Vagina (tissue), 2 donors: ENCODE results near the gene DCTN1.

Source experiments
- CTCF ChIP-seq, 3 experiments: fragments of 450-650 bp in 2 of 3; fragments of 200-600 bp in 1 of 3; sonication (generic) in 1 of 3; IDR thresholded peaks; one replicate each; pipeline ENCODE4 v1.5.1; 2017 to 2019; ENCODE audit warnings: antibody characterized with exemption in 3 of 3, mild to moderate bottlenecking in 2 of 3, moderate library complexity in 2 of 3
- POLR2A ChIP-seq, 2 donors: fragments of 450-650 bp; IDR thresholded peaks; one replicate each; pipeline ENCODE4 v1.6.1; 2017; ENCODE audit warnings: antibody characterized with exemption in 2 of 2, mild to moderate bottlenecking in 2 of 2, moderate library complexity in 2 of 2
- POLR2AphosphoS5 ChIP-seq, 2 donors: sonication (generic); formaldehyde crosslinking; IDR thresholded peaks; one replicate each; pipeline ENCODE4 v1.9.0; 2017; ENCODE audit warnings: antibody characterized with exemption in 2 of 2, mild to moderate bottlenecking in 2 of 2, low read depth in 1 of 2; ENCODE audit not compliant: insufficient read depth in 1 of 2

GRCh38 chr2:74347742-74348141 is 32.4 kb downstream of the DCTN1 start:
- no peak for TF ChIP-seq CTCF (IDR thresholded peaks at IDR 0.05)
- TF ChIP-seq POLR2AphosphoS5 (IDR thresholded peaks at IDR 0.05; ENCODE audit: insufficient read depth in 1 of 2, low read depth in 1 of 2): no peak
- TF ChIP-seq POLR2A (IDR thresholded peaks at IDR 0.05): no peak
